Measurements from ENCODE around the gene ASIP. TPM values are rescaled to one million over a fixed set of nuclear protein-coding genes. Genes with fewer than 3 reads are reported as not detected.
"Not testable (repeated sequence)": the region's sequence is repeated elsewhere in the genome, so short reads cannot be mapped to it uniquely, and the experiment has no call there.

Gene ASIP
- total RNA-seq, 2 donors from 2014 or later, result not detected

GRCh38 chr20:34222208-34222607, 19.0 kb upstream of the ASIP start:
- Mint-ChIP-seq H3K27me3 (ENCODE audit: low read depth) (peaks cover 39% of the 10 kb centered on the region), H3K36me3 (ENCODE audit: insufficient read depth in 2 of 2) (no peaks in the 10 kb centered on the region), H3K4me1 (ENCODE audit: low read depth) (peaks cover 25% of the 10 kb centered on the region), H3K9me3 (no peaks in the 10 kb centered on the region), H3K4me3 (no peak overlapping the region), H3K27ac (no peak overlapping the region)
- DNase-seq (peak; percentile 34 to 36), ATAC-seq (replicated peaks in 1 of 2) (peak; percentile 89 to 98)

- not testable (repeated sequence) for ATAC-seq (replicated peaks in 1 of 2); H3K27ac Mint-ChIP-seq; H3K9me3 Mint-ChIP-seq; H3K36me3 Mint-ChIP-seq (ENCODE audit: insufficient read depth in 2 of 2); H3K4me3 Mint-ChIP-seq; DNase-seq
- peaks cover 27% of the 10 kb centered on the region for H3K27me3 Mint-ChIP-seq (ENCODE audit: low read depth)
- peaks cover 25% of the 10 kb centered on the region for H3K4me1 Mint-ChIP-seq (ENCODE audit: low read depth)
These were observed 17.0 kb upstream of the ASIP start for GRCh38 chr20:34224251-34224650.

- Mint-ChIP-seq H3K4me3 (no peak overlapping the region), H3K27ac (no peak overlapping the region), H3K27me3 (ENCODE audit: low read depth) (peaks cover 12% of the 10 kb centered on the region), H3K9me3 (peaks cover 2 to 3% of the 10 kb centered on the region in 2 donors), H3K4me1 (ENCODE audit: low read depth) (no peaks in the 10 kb centered on the region), H3K36me3 (ENCODE audit: insufficient read depth in 2 of 2) (no peaks in the 10 kb centered on the region)
- no peak for DNase-seq
- no peak for ATAC-seq (replicated peaks in 1 of 2)
These were observed 9.6 kb upstream of the ASIP start for GRCh38 chr20:34231634-34232033.

- Mint-ChIP-seq H3K27me3 (ENCODE audit: low read depth) (peaks cover 10% of the 10 kb centered on the region), H3K4me1 (ENCODE audit: low read depth) (no peaks in the 10 kb centered on the region), H3K9me3 (peaks cover 3 to 6% of the 10 kb centered on the region in 2 donors), H3K27ac (no peak overlapping the region), H3K36me3 (ENCODE audit: insufficient read depth in 2 of 2) (peaks cover 0 to under 1% of the 10 kb centered on the region in 2 donors), H3K4me3 (no peak overlapping the region)
- no peak for DNase-seq
- ATAC-seq (replicated peaks in 1 of 2), result no peak
These were observed 8.6 kb upstream of the ASIP start for GRCh38 chr20:34232494-34233087.

- DNase-seq (no peak), ATAC-seq (replicated peaks in 1 of 2) (no peak)
- Mint-ChIP-seq H3K36me3 (ENCODE audit: insufficient read depth in 2 of 2) (peaks cover 7 to 11% of the 10 kb centered on the region in 2 donors), H3K9me3 (peaks cover 8 to 11% of the 10 kb centered on the region in 2 donors), H3K27me3 (ENCODE audit: low read depth) (peaks cover 7% of the 10 kb centered on the region), H3K27ac (no peak overlapping the region), H3K4me1 (ENCODE audit: low read depth) (no peaks in the 10 kb centered on the region), H3K4me3 (no peak overlapping the region)
These were observed 7.5 kb upstream of the ASIP start for GRCh38 chr20:34233687-34234086.

GRCh38 chr20:34235875-34236274, 5.3 kb upstream of the ASIP start:
- Mint-ChIP-seq H3K36me3 (ENCODE audit: insufficient read depth in 2 of 2) (peaks cover 9 to 14% of the 10 kb centered on the region in 2 donors), H3K27ac (no peak overlapping the region), H3K27me3 (ENCODE audit: low read depth) (peaks cover 7% of the 10 kb centered on the region), H3K4me3 (no peak overlapping the region), H3K9me3 (peaks cover 8 to 13% of the 10 kb centered on the region in 2 donors), H3K4me1 (ENCODE audit: low read depth) (peaks cover 4% of the 10 kb centered on the region)
- DNase-seq, result no peak
- ATAC-seq (replicated peaks in 1 of 2), result no peak

GRCh38 chr20:34237942-34238341, 3.3 kb upstream of the ASIP start:
- no peak for ATAC-seq (replicated peaks in 1 of 2)
- H3K4me3 Mint-ChIP-seq, result no peak overlapping the region

GRCh38 chr20:34240121-34240520, 1.1 kb upstream of the ASIP start:
- Mint-ChIP-seq H3K27me3 (ENCODE audit: low read depth) (no peaks in the 10 kb centered on the region), H3K4me1 (ENCODE audit: low read depth) (peaks cover 15% of the 10 kb centered on the region), H3K4me3 (no peak overlapping the region), H3K36me3 (ENCODE audit: insufficient read depth in 2 of 2) (peaks cover 9 to 14% of the 10 kb centered on the region in 2 donors), H3K9me3 (peaks cover 7 to 13% of the 10 kb centered on the region in 2 donors), H3K27ac (no peak overlapping the region)
- DNase-seq (no peak), ATAC-seq (replicated peaks in 1 of 2) (no peak)

More at GRCh38 chr20:34237942-34238341, 3.3 kb upstream of the ASIP start:
- peaks cover 7% of the 10 kb centered on the region for H3K27me3 Mint-ChIP-seq (ENCODE audit: low read depth)
- H3K36me3 Mint-ChIP-seq (ENCODE audit: insufficient read depth in 2 of 2), result peaks cover 9 to 14% of the 10 kb centered on the region in 2 donors
- no peak for DNase-seq
- peaks cover 8 to 13% of the 10 kb centered on the region in 2 donors for H3K9me3 Mint-ChIP-seq
- H3K27ac Mint-ChIP-seq, result no peak overlapping the region
- peaks cover 15% of the 10 kb centered on the region for H3K4me1 Mint-ChIP-seq (ENCODE audit: low read depth)

- not testable (repeated sequence) for H3K27me3 Mint-ChIP-seq (ENCODE audit: low read depth); ATAC-seq (replicated peaks in 1 of 2); H3K4me3 Mint-ChIP-seq; H3K27ac Mint-ChIP-seq; DNase-seq
- Mint-ChIP-seq H3K4me1 (ENCODE audit: low read depth) (peaks cover 19% of the 10 kb centered on the region), H3K36me3 (ENCODE audit: insufficient read depth in 2 of 2) (peaks cover 9 to 14% of the 10 kb centered on the region in 2 donors), H3K9me3 (peaks cover 5 to 11% of the 10 kb centered on the region in 2 donors)
These were observed 792 bp downstream of the ASIP start for GRCh38 chr20:34242015-34242414.

- no peak for ATAC-seq (replicated peaks in 1 of 2)
- H3K4me3 Mint-ChIP-seq, result no peak overlapping the region
- no peaks in the 10 kb centered on the region for H3K27me3 Mint-ChIP-seq (ENCODE audit: low read depth)
- no peak for DNase-seq
- H3K4me1 Mint-ChIP-seq (ENCODE audit: low read depth), result peaks cover 27% of the 10 kb centered on the region
- H3K36me3 Mint-ChIP-seq (ENCODE audit: insufficient read depth in 2 of 2), result peaks cover 9 to 12% of the 10 kb centered on the region in 2 donors
- no peak overlapping the region for H3K27ac Mint-ChIP-seq
- H3K9me3 Mint-ChIP-seq, result peaks cover 5 to 6% of the 10 kb centered on the region in 2 donors
These were observed 1.7 kb downstream of the ASIP start for GRCh38 chr20:34242879-34243278.

GRCh38 chr20:34243377-34243776, 2.2 kb downstream of the ASIP start:
- Mint-ChIP-seq H3K4me1 (ENCODE audit: low read depth) (peaks cover 32% of the 10 kb centered on the region), H3K4me3 (no peak overlapping the region), H3K36me3 (ENCODE audit: insufficient read depth in 2 of 2) (peaks cover 4 to 7% of the 10 kb centered on the region in 2 donors), H3K27ac (no peak overlapping the region), H3K27me3 (ENCODE audit: low read depth) (no peaks in the 10 kb centered on the region), H3K9me3 (peaks cover 3% of the 10 kb centered on the region in 2 donors)
- DNase-seq (no peak), ATAC-seq (replicated peaks in 1 of 2) (no peak)

GRCh38 chr20:34246126-34246626, 5.0 kb downstream of the ASIP start:
- Mint-ChIP-seq H3K9me3 (no peaks in the 10 kb centered on the region), H3K36me3 (ENCODE audit: insufficient read depth in 2 of 2) (no peaks in the 10 kb centered on the region), H3K27ac (no peak overlapping the region), H3K4me1 (ENCODE audit: low read depth) (peaks cover 46% of the 10 kb centered on the region), H3K27me3 (ENCODE audit: low read depth) (no peaks in the 10 kb centered on the region), H3K4me3 (no peak overlapping the region)
- ATAC-seq (replicated peaks in 1 of 2) (no peak), DNase-seq (no peak)

- Mint-ChIP-seq H3K4me3 (peak overlapping the region in 1 of 2 donors; percentile 16), H3K27me3 (ENCODE audit: low read depth) (no peaks in the 10 kb centered on the region), H3K4me1 (ENCODE audit: low read depth) (peaks cover 48% of the 10 kb centered on the region), H3K9me3 (no peaks in the 10 kb centered on the region), H3K27ac (no peak overlapping the region), H3K36me3 (ENCODE audit: insufficient read depth in 2 of 2) (no peaks in the 10 kb centered on the region)
- DNase-seq (peak; percentile 25 to 42), ATAC-seq (replicated peaks in 1 of 2) (peak; percentile 94 to 95)
These were observed 8.1 kb downstream of the ASIP start for GRCh38 chr20:34249291-34249690.

- Mint-ChIP-seq H3K36me3 (ENCODE audit: insufficient read depth in 2 of 2) (no peaks in the 10 kb centered on the region), H3K4me1 (ENCODE audit: low read depth) (peaks cover 48% of the 10 kb centered on the region), H3K9me3 (no peaks in the 10 kb centered on the region), H3K27me3 (ENCODE audit: low read depth) (no peaks in the 10 kb centered on the region), H3K4me3 (no peak overlapping the region), H3K27ac (no peak overlapping the region)
- no peak for DNase-seq
- no peak for ATAC-seq (replicated peaks in 1 of 2)
These were observed 8.8 kb downstream of the ASIP start for GRCh38 chr20:34250005-34250404.

Data from activated T-cell treated with anti-CD3 and anti-CD28 coated beads, Interleukin-2, amount 50 U/mL, for 72 hours (primary cell).